CD8-positive, alpha-beta memory T cell (primary cell): ENCODE measurements around the gene PKD1L1. TPM values are rescaled to one million over a fixed set of nuclear protein-coding genes. Genes with fewer than 3 reads are reported as not detected.

Experiments
- CTCF ChIA-PET: fragments of 350-600 bp; sonication (Branson Sonifier 250); formaldehyde crosslinking; loops from one replicate; lab custom pipeline; 2021; ENCODE audit warnings: antibody characterized with exemption; lab: Charles Lee
- POLR2A ChIA-PET: fragments of 350-600 bp; sonication (Branson Sonifier 250); formaldehyde crosslinking; loops from one replicate; lab custom pipeline; 2021; ENCODE audit warnings: antibody characterized with exemption; lab: Charles Lee
- DNase-seq, 5 donors: peaks; one replicate each; pipeline versions ENCODE4 v3.0.0 to v3.0.0-alpha.2; 2020 to 2022; ENCODE audit warnings: mixed read lengths in 1 of 5
- H3K27ac ChIP-seq: one replicate; pipeline ENCODE4 v1.7.0; 2013; ENCODE audit warnings: low read depth, mild to moderate bottlenecking, low read length, moderate library complexity
- H3K27me3 ChIP-seq: 2 replicates; pipeline ENCODE4 v1.7.0; 2013; ENCODE audit warnings: low read length, mild to moderate bottlenecking; ENCODE audit not compliant: insufficient read depth, poor library complexity, severe bottlenecking
- H3K36me3 ChIP-seq: 2 replicates; pipeline ENCODE4 v1.7.0; 2013; ENCODE audit warnings: mild to moderate bottlenecking, low read length, moderate library complexity; ENCODE audit not compliant: insufficient read depth
- H3K4me1 ChIP-seq: 2 replicates; pipeline ENCODE4 v1.7.0; 2013; ENCODE audit warnings: mild to moderate bottlenecking, low read length, moderate library complexity; ENCODE audit not compliant: insufficient read depth
- H3K4me3 ChIP-seq: 2 replicates; pipeline ENCODE4 v1.7.0; 2013; ENCODE audit warnings: mild to moderate bottlenecking, low read length
- H3K9me3 ChIP-seq: 2 replicates; pipeline ENCODE4 v1.7.0; 2013; ENCODE audit warnings: mild to moderate bottlenecking, low read length
- H3K27ac Mint-ChIP-seq, 8 donors: one replicate each; pipeline ENCODE4 v1.8.0; 2020 to 2021; ENCODE audit warnings: mixed read lengths in 8 of 8, mild to moderate bottlenecking in 6 of 8, inconsistent platforms in 3 of 8, moderate library complexity in 3 of 8
- H3K27me3 Mint-ChIP-seq, 2 donors: one replicate each; pipeline ENCODE4 v1.8.0; 2020 to 2021; ENCODE audit warnings: mixed read lengths in 2 of 2, mild to moderate bottlenecking in 1 of 2, moderate library complexity in 1 of 2
- H3K36me3 Mint-ChIP-seq, 3 donors: one replicate each; pipeline ENCODE4 v1.8.0; 2020 to 2021; ENCODE audit warnings: mixed read lengths in 3 of 3, inconsistent platforms in 1 of 3, mild to moderate bottlenecking in 1 of 3
- H3K4me1 Mint-ChIP-seq, 3 donors: one replicate each; pipeline ENCODE4 v1.8.0; 2020 to 2021; ENCODE audit warnings: mixed read lengths in 3 of 3, inconsistent platforms in 1 of 3, mild to moderate bottlenecking in 1 of 3
- H3K4me3 Mint-ChIP-seq, 7 donors: one replicate each; pipeline ENCODE4 v1.8.0; 2020 to 2021; ENCODE audit warnings: mixed read lengths in 7 of 7, mild to moderate bottlenecking in 6 of 7, moderate library complexity in 4 of 7, inconsistent platforms in 2 of 7
- H3K9me3 Mint-ChIP-seq, 5 donors: one replicate each; pipeline ENCODE4 v1.8.0; 2020 to 2022; ENCODE audit warnings: mixed read lengths in 5 of 5, mild to moderate bottlenecking in 3 of 5, moderate library complexity in 2 of 5, inconsistent platforms in 1 of 5
- polyA plus RNA-seq: library from polyadenylated mRNA; unstranded; fragments of 300-500 nt; fragmentation: Illumina TruSeq; gene quantifications from one replicate; pipeline ENCODE4 v1.2.3, GENCODE V29; 2021
- total RNA-seq, 2 experiments: library from RNA; stranded (reverse); gene quantifications; one replicate each; pipeline ENCODE4 v1.2.3, GENCODE V29; 2021

PKD1L1 gene
- total and polyA plus RNA-seq, 3 experiments from 2014 or later: 0.02 to 0.18 (median 0.18) TPM

GRCh38 chr7:47939425-47940036, 8.7 kb downstream of the PKD1L1 start:
- CTCF ChIA-PET: interaction anchor here (2.2 kb wide), 1 partner anchor 171 kb away, joined by 5 read pairs; no protein-coding TSS in a partner anchor
- no peak overlapping the region for H3K27ac Mint-ChIP-seq
- no peak overlapping the region for H3K4me3 Mint-ChIP-seq
- Histone ChIP-seq H3K4me1 (no peaks in the 10 kb centered on the region), H3K27me3 (no peaks in the 10 kb centered on the region), H3K9me3 (no peaks in the 10 kb centered on the region), H3K4me3 (no peak overlapping the region), H3K27ac (no peak overlapping the region), H3K36me3 (no peaks in the 10 kb centered on the region)
- H3K36me3 Mint-ChIP-seq: peaks cover 0 to 3% (median 0%) of the 10 kb centered on the region in 3 donors
- H3K9me3 Mint-ChIP-seq: no peaks in the 10 kb centered on the region
- H3K4me1 Mint-ChIP-seq: no peaks in the 10 kb centered on the region
- POLR2A ChIA-PET: no interaction called here
- no peak for DNase-seq
- H3K27me3 Mint-ChIP-seq: peaks cover 0 to 5% of the 10 kb centered on the region in 2 donors

GRCh38 chr7:47938574-47939165, 9.6 kb downstream of the PKD1L1 start:
- Mint-ChIP-seq H3K9me3 (no peaks in the 10 kb centered on the region), H3K27me3 (peaks cover 0 to 2% of the 10 kb centered on the region in 2 donors), H3K36me3 (peaks cover 0 to 3% (median 0%) of the 10 kb centered on the region in 3 donors), H3K4me1 (no peaks in the 10 kb centered on the region), H3K4me3 (no peak overlapping the region), H3K27ac (peak overlapping the region in 1 of 8 donors; percentile 11)
- Histone ChIP-seq H3K4me1 (no peaks in the 10 kb centered on the region), H3K27ac (no peak overlapping the region), H3K36me3 (no peaks in the 10 kb centered on the region), H3K27me3 (no peaks in the 10 kb centered on the region), H3K4me3 (no peak overlapping the region), H3K9me3 (no peaks in the 10 kb centered on the region)
- ChIA-PET CTCF (interaction anchor here (2.2 kb wide), 1 partner anchor 172 kb away, joined by 5 read pairs; no protein-coding TSS in a partner anchor), POLR2A (no interaction called here)
- no peak for DNase-seq

GRCh38 chr7:47937711-47938573, 10.3 kb downstream of the PKD1L1 start:
- H3K36me3 Mint-ChIP-seq: peaks cover 0 to 3% (median 0%) of the 10 kb centered on the region in 3 donors
- no peak overlapping the region for H3K27ac ChIP-seq
- no peak overlapping the region for H3K4me3 ChIP-seq
- peaks cover 0 to 2% of the 10 kb centered on the region in 2 donors for H3K27me3 Mint-ChIP-seq
- H3K36me3 ChIP-seq: no peaks in the 10 kb centered on the region
- no peaks in the 10 kb centered on the region for H3K27me3 ChIP-seq
- H3K27ac Mint-ChIP-seq: peak overlapping the region in 1 of 8 donors; percentile 85
- DNase-seq: no peak
- no peaks in the 10 kb centered on the region for H3K4me1 Mint-ChIP-seq
- ChIA-PET POLR2A (no interaction called here), CTCF (interaction anchor here (2.2 kb wide), 1 partner anchor 173 kb away, joined by 5 read pairs; no protein-coding TSS in a partner anchor)
- no peaks in the 10 kb centered on the region for H3K4me1 ChIP-seq
- no peaks in the 10 kb centered on the region for H3K9me3 ChIP-seq
- no peak overlapping the region for H3K4me3 Mint-ChIP-seq
- H3K9me3 Mint-ChIP-seq: no peaks in the 10 kb centered on the region

GRCh38 chr7:47937065-47937687, 11.1 kb downstream of the PKD1L1 start:
- DNase-seq: no peak

GRCh38 chr7:47936323-47936722, 11.9 kb downstream of the PKD1L1 start:
- no peak overlapping the region for H3K27ac ChIP-seq
- no peaks in the 10 kb centered on the region for H3K9me3 ChIP-seq
- H3K4me3 Mint-ChIP-seq: no peak overlapping the region
- no peak for DNase-seq
- H3K36me3 Mint-ChIP-seq: peaks cover 0 to 3% (median 0%) of the 10 kb centered on the region in 3 donors
- POLR2A ChIA-PET: no interaction called here
- no peak overlapping the region for H3K27ac Mint-ChIP-seq
- no peak overlapping the region for H3K4me3 ChIP-seq
- no peaks in the 10 kb centered on the region for H3K4me1 ChIP-seq
- H3K4me1 Mint-ChIP-seq: no peaks in the 10 kb centered on the region
- peaks cover 0 to 2% of the 10 kb centered on the region in 2 donors for H3K27me3 Mint-ChIP-seq
- no peaks in the 10 kb centered on the region for H3K9me3 Mint-ChIP-seq
- no peaks in the 10 kb centered on the region for H3K27me3 ChIP-seq
- CTCF ChIA-PET: no interaction called here
- H3K36me3 ChIP-seq: no peaks in the 10 kb centered on the region

More at GRCh38 chr7:47937065-47937687, 11.1 kb downstream of the PKD1L1 start:
- H3K4me3 Mint-ChIP-seq: no peak overlapping the region
- H3K36me3 Mint-ChIP-seq: peaks cover 0 to 3% (median 0%) of the 10 kb centered on the region in 3 donors
- H3K9me3 Mint-ChIP-seq: no peaks in the 10 kb centered on the region
- Histone ChIP-seq H3K36me3 (no peaks in the 10 kb centered on the region), H3K27me3 (no peaks in the 10 kb centered on the region), H3K4me3 (no peak overlapping the region), H3K27ac (no peak overlapping the region), H3K9me3 (no peaks in the 10 kb centered on the region), H3K4me1 (no peaks in the 10 kb centered on the region)
- peaks cover 0 to 2% of the 10 kb centered on the region in 2 donors for H3K27me3 Mint-ChIP-seq
- CTCF ChIA-PET: no interaction called here
- H3K27ac Mint-ChIP-seq: no peak overlapping the region
- no peaks in the 10 kb centered on the region for H3K4me1 Mint-ChIP-seq
- POLR2A ChIA-PET: no interaction called here

- Histone ChIP-seq H3K36me3 (no peaks in the 10 kb centered on the region), H3K4me1 (no peaks in the 10 kb centered on the region), H3K9me3 (no peaks in the 10 kb centered on the region), H3K27ac (no peak overlapping the region), H3K4me3 (no peak overlapping the region), H3K27me3 (no peaks in the 10 kb centered on the region)
- POLR2A ChIA-PET: no interaction called here
- no peak for DNase-seq
- peaks cover 0 to 2% of the 10 kb centered on the region in 2 donors for H3K27me3 Mint-ChIP-seq
- no peak overlapping the region for H3K27ac Mint-ChIP-seq
- no peaks in the 10 kb centered on the region for H3K9me3 Mint-ChIP-seq
- H3K4me3 Mint-ChIP-seq: no peak overlapping the region
- CTCF ChIA-PET: no interaction called here
- H3K4me1 Mint-ChIP-seq: no peaks in the 10 kb centered on the region
- peaks cover 0 to 3% (median 0%) of the 10 kb centered on the region in 3 donors for H3K36me3 Mint-ChIP-seq
Observed at GRCh38 chr7:47935336-47935735, 12.9 kb downstream of the PKD1L1 start.

- DNase-seq: no peak
- no peak overlapping the region for H3K27ac ChIP-seq
- CTCF ChIA-PET: no interaction called here
Observed at GRCh38 chr7:47934831-47935230, 13.4 kb downstream of the PKD1L1 start.

More at GRCh38 chr7:47934831-47935230, 13.4 kb downstream of the PKD1L1 start:
- POLR2A ChIA-PET: no interaction called here
- Mint-ChIP-seq H3K9me3 (no peaks in the 10 kb centered on the region), H3K4me3 (no peak overlapping the region), H3K4me1 (no peaks in the 10 kb centered on the region), H3K36me3 (peaks cover 0 to 3% (median 2%) of the 10 kb centered on the region in 3 donors), H3K27ac (no peak overlapping the region), H3K27me3 (peaks cover 0 to 1% of the 10 kb centered on the region in 2 donors)
- Histone ChIP-seq H3K4me1 (no peaks in the 10 kb centered on the region), H3K4me3 (no peak overlapping the region), H3K9me3 (no peaks in the 10 kb centered on the region), H3K27me3 (no peaks in the 10 kb centered on the region), H3K36me3 (no peaks in the 10 kb centered on the region)
